Hypothalamus (tissue), 51 donors: Measurements from ENCODE around the gene FEZ2.
A peak's percentile ranks its signal among the peaks of the same experiment; 100 is the strongest.

ENCODE experiments used
- DNase-seq, 51 donors: peaks; one replicate each; lab custom pipeline; 2025; lab: John Stamatoyannopoulos, UW

Gene FEZ2

GRCh38 chr2:36587556-36587955 lies 10.4 kb downstream of the FEZ2 start:
- no peak for DNase-seq

DNA sequence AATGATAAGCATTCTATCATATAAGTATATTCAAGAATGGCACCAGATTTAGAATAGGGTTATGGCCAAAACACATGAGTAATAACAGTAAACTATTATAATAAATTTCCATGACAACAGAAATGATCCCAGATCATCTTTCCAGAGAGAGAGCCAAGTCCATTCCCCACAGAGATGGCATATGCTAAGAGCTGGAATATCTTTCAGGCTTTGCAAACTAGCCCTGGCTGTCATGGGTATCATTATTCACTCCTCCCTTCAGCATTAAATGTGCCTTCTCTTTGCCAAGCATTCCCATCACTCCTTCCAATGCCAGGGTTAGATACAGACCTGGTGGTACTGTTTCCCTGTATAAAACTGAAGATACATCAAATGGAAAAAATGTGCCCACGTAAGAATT lies 10.9 kb downstream of the FEZ2 start:
- DNase-seq, result no peak

GRCh38 chr2:36586672-36587071 lies 11.3 kb downstream of the FEZ2 start:
- no peak for DNase-seq

DNA sequence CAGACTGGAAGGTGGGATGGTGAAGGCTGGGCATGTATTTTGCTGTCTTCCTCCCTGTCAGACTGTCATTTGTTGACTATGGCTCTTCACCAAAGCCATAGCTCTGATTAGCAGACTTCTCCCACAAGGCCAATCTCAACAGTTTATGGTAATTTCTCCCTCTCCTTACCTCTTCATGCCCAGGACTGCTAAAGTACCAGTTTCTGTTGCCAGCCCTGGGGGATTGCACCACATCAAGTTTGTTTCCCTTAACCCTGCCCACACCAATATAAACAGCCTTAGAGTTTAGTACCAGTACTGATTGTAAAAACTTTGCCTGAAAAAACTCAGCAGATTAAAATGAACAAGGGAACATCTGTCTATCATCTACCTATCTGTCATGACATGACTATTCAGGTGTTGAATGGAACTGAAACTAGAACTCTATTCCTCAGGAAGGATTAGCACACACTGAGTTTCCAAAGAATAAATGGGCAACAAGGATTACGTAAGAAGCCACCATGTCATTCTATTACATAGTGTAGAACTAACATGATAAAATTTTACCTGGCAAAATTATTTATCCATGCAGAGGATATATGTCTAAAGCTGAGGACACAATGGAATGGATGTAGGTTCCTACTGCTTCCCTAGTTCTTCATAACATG lies 13.7 kb downstream of the FEZ2 start:
- no peak for DNase-seq

DNA sequence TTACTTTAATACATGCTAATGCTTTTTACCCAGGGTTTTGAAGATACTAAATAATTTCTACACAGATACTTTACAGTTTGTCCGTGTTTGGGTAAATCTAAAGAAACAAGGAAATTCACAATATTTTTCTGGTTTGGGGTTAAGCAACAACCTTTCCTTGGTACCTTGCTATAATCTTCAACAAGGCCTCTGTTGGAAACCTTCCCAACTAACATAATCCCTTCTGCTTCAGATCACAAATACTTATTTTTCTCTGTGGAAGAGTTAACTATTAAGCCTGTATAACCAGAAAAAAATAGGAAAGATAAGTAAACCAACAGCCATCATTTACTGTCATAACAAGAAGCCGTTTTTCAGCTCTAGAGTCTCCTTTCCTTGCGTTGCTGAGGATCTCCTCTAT lies 15.0 kb downstream of the FEZ2 start:
- no peak for DNase-seq

GRCh38 chr2:36582538-36582937 lies 15.4 kb downstream of the FEZ2 start:
- DNase-seq, result no peak

GRCh38 chr2:36579297-36579664 lies 18.7 kb downstream of the FEZ2 start:
- no peak for DNase-seq

- no peak for DNase-seq
These were observed 19.3 kb downstream of the FEZ2 start for GRCh38 chr2:36578343-36579296.

- DNase-seq, result no peak
These were observed 20.1 kb downstream of the FEZ2 start for GRCh38 chr2:36577884-36578283.

DNA sequence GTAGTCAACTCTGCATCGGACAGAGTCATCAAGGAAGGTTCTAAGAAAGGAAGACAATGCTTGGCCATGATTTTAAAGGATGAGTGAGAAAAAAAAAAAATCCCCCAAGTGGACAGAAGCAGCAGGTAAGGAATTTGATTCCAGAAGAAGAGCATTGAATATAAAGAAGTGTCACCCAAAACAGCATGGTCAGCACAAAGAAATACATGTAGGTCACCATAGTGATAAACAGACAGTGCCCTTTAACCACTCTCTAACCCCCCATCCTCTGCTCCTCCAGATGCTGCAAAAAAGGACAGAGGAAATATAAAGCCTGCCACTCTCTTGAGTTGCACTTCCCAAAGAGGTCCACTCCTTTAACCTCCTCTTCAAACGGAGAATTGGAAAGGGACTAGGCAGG lies 23.4 kb downstream of the FEZ2 start:
- no peak for DNase-seq

GRCh38 chr2:36573165-36573564 lies 24.8 kb downstream of the FEZ2 start:
- DNase-seq, result no peak

DNA sequence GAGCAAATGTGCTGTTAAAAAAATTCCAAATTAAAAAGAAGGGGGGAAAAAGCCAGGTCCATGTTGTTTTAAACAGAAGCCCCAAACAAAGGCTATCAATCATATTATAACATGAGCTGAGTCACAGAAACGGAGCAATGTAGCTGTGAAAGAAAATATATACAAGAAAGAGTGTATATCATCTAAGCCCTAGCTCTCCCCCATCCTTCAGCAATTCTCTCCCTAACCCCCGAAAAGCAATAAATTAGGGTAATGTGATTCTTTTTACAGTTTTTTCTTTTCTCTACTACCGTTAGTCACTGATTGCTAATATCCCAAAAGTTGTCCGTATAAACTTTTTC lies 25.3 kb downstream of the FEZ2 start:
- DNase-seq, result no peak

GRCh38 chr2:36572054-36572718 lies 25.8 kb downstream of the FEZ2 start:
- DNase-seq, result no peak

- DNase-seq, result no peak
These were observed 27.6 kb downstream of the FEZ2 start for GRCh38 chr2:36570416-36570815.

DNA sequence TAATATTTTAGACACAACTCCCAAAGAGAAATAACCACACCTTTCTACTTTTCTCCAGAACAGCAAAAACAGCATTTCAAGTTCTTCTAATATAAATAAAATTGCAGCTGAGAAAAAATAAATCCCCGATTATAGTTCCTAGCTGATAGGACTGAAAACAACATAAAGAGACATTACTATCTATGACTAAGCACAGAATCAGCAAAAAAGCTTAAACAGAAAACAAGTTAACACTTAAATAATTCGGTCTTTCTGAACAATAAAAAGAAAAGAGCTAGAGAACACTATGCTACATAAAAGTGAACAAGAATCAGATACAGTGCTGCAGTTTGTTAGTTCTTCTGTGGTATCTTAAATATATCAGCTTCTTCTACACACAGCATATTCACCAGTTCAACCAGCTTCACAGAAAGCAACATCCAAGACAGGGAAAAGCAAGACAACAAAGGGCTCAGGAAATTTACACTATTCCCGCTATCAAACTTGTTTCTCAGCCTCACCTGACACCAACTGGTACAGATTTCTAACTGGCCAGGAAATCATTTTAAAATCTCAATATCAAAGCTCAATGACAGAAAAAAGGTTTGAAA lies 28.6 kb downstream of the FEZ2 start:
- no peak for DNase-seq

GRCh38 chr2:36568516-36569246 lies 29.3 kb downstream of the FEZ2 start:
- DNase-seq, result no peak

DNA sequence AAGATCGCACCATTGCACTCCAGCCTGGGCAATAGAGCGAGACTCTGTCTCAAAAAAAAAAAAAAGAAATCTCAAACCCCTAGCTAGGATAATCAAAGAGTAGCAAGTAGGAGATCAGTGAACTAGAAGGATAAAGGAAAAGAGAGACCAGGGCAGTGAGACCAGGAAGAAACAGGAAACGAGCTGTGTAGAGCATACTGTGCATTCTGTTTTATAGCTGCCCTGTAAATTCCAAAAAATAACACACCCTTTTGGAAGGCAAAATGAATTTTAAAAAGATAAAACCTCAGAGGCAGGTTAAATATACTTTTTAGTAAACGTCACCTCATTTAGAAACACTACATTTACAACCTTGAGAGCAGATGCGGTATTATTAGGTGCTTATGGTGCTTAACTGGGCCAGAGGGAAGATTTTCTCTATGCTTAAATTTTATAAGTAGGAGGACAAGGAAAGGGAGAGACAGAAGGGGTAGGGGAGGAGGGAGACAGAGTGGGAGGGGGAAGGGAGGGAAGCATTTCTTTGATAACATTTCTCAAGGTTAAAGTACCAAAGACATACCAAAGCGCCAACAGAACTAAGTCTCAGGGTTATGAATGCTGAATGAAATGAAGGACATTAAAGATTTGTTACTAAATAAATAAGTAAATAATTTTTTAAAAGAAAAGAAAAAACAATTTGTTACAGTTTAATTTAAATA lies 30.1 kb downstream of the FEZ2 start:
- no peak for DNase-seq

- DNase-seq, result no peak
These were observed 31.1 kb downstream of the FEZ2 start for GRCh38 chr2:36566887-36567286.

GRCh38 chr2:36565712-36566111 lies 32.3 kb downstream of the FEZ2 start:
- no peak for DNase-seq

DNA sequence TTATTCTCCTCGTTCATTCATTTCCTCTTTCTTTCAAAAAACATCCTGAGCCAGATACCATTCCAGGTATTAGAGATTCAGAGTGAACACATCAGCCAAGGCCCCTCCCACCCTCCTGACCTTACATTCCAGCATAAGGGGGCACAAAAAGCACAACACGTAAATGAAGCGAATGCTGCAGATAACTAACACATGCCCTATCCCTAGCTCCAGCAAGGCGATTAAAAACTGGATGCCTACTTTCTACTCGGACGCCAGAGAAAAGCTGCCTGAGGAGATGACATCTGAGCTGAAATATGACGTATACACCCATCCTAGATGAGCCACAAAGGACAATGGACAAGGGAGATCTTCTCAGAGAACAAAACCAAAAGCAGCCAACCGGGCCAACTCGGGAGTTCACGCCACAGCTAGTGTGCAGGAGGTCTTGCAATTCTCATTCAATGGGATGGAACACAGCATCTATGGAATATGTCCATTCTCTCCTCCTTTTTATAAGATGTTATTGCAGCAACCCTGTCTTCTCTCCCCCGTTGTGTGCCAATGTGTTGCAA lies 33.5 kb downstream of the FEZ2 start:
- DNase-seq, result peak in 13 of 51 donors; percentile 2 to 54 (median 26)
